ENCODE results near the gene PSG1.
"Not testable (repeated sequence)": the region's sequence is repeated elsewhere in the genome, so short reads cannot be mapped to it uniquely, and the experiment has no call there.

DNA sequence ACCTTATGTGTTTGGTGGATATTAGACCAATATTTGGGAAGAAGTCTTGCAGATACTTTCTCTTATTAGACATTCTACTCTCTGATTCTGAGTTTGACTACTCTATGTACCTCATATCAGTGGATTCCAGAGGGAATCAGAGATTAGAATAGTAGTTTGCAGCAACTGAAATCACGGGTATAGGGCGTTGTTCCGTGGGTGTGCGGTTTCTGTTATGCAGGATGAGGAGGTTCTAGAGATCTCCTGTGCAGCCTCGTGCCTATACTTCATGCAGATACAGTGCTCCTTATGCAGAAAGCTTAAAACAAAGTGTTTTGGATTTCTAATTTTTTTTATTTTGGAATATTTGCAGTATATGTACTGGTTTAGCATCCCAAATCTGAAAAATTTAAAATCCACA, 32.2 kb upstream of the PSG1 start:
- TF ChIP-seq, protein P1, sequence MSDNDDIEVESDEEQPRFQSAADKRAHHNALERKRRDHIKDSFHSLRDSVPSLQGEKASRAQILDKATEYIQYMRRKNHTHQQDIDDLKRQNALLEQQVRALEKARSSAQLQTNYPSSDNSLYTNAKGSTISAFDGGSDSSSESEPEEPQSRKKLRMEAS (IDR thresholded peaks at IDR 0.05): not testable (repeated sequence)
- TF ChIP-seq, protein P2, sequence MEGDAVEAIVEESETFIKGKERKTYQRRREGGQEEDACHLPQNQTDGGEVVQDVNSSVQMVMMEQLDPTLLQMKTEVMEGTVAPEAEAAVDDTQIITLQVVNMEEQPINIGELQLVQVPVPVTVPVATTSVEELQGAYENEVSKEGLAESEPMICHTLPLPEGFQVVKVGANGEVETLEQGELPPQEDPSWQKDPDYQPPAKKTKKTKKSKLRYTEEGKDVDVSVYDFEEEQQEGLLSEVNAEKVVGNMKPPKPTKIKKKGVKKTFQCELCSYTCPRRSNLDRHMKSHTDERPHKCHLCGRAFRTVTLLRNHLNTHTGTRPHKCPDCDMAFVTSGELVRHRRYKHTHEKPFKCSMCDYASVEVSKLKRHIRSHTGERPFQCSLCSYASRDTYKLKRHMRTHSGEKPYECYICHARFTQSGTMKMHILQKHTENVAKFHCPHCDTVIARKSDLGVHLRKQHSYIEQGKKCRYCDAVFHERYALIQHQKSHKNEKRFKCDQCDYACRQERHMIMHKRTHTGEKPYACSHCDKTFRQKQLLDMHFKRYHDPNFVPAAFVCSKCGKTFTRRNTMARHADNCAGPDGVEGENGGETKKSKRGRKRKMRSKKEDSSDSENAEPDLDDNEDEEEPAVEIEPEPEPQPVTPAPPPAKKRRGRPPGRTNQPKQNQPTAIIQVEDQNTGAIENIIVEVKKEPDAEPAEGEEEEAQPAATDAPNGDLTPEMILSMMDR (IDR thresholded peaks at IDR 0.05; ENCODE audit: low read depth, low read length, missing input control): not testable (repeated sequence)
- TF ChIP-seq, protein P3, sequence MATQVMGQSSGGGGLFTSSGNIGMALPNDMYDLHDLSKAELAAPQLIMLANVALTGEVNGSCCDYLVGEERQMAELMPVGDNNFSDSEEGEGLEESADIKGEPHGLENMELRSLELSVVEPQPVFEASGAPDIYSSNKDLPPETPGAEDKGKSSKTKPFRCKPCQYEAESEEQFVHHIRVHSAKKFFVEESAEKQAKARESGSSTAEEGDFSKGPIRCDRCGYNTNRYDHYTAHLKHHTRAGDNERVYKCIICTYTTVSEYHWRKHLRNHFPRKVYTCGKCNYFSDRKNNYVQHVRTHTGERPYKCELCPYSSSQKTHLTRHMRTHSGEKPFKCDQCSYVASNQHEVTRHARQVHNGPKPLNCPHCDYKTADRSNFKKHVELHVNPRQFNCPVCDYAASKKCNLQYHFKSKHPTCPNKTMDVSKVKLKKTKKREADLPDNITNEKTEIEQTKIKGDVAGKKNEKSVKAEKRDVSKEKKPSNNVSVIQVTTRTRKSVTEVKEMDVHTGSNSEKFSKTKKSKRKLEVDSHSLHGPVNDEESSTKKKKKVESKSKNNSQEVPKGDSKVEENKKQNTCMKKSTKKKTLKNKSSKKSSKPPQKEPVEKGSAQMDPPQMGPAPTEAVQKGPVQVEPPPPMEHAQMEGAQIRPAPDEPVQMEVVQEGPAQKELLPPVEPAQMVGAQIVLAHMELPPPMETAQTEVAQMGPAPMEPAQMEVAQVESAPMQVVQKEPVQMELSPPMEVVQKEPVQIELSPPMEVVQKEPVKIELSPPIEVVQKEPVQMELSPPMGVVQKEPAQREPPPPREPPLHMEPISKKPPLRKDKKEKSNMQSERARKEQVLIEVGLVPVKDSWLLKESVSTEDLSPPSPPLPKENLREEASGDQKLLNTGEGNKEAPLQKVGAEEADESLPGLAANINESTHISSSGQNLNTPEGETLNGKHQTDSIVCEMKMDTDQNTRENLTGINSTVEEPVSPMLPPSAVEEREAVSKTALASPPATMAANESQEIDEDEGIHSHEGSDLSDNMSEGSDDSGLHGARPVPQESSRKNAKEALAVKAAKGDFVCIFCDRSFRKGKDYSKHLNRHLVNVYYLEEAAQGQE (IDR thresholded peaks at IDR 0.05): not testable (repeated sequence)
- not testable (repeated sequence) for TF ChIP-seq FOXA1 (IDR thresholded peaks at IDR 0.05); SP1 (IDR thresholded peaks at IDR 0.05); TAF1 (conservative IDR thresholded peaks at IDR 0.05); EGR1 (IDR thresholded peaks at IDR 0.05; ENCODE audit: low read depth in 2 of 2); JUND (IDR thresholded peaks at IDR 0.05); RAD21 (IDR thresholded peaks at IDR 0.05); YY1 (IDR thresholded peaks at IDR 0.05)
- TF ChIP-seq, protein P4, sequence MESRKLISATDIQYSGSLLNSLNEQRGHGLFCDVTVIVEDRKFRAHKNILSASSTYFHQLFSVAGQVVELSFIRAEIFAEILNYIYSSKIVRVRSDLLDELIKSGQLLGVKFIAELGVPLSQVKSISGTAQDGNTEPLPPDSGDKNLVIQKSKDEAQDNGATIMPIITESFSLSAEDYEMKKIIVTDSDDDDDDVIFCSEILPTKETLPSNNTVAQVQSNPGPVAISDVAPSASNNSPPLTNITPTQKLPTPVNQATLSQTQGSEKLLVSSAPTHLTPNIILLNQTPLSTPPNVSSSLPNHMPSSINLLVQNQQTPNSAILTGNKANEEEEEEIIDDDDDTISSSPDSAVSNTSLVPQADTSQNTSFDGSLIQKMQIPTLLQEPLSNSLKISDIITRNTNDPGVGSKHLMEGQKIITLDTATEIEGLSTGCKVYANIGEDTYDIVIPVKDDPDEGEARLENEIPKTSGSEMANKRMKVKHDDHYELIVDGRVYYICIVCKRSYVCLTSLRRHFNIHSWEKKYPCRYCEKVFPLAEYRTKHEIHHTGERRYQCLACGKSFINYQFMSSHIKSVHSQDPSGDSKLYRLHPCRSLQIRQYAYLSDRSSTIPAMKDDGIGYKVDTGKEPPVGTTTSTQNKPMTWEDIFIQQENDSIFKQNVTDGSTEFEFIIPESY (IDR thresholded peaks at IDR 0.05): not testable (repeated sequence)

Data from liver (tissue), 3 donors.